Measurements from ENCODE around the gene MYH7.

DNA sequence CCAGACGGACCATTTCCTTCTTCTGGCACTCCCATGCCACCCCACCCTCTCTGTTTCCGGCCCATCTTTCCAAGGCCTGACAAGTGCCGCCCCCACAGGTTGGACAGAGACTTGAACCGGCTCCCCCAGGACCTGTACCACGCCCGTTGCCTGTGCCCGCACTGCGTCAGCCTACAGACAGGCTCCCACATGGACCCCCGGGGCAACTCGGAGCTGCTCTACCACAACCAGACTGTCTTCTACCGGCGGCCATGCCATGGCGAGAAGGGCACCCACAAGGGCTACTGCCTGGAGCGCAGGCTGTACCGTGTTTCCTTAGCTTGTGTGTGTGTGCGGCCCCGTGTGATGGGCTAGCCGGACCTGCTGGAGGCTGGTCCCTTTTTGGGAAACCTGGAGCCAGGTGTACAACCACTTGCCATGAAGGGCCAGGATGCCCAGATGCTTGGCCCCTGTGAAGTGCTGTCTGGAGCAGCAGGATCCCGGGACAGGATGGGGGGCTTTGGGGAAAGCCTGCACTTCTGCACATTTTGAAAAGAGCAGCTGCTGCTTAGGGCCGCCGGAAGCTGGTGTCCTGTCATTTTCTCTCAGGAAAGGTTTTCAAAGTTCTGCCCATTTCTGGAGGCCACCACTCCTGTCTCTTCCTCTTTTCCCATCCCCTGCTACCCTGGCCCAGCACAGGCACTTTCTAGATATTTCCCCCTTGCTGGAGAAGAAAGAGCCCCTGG lies 59.8 kb downstream of the MYH7 start:
- TF ChIP-seq POLR2A (IDR thresholded peaks at IDR 0.05; ENCODE audit: extremely low read depth, insufficient read length), result no peak
- TF ChIP-seq, protein P1, sequence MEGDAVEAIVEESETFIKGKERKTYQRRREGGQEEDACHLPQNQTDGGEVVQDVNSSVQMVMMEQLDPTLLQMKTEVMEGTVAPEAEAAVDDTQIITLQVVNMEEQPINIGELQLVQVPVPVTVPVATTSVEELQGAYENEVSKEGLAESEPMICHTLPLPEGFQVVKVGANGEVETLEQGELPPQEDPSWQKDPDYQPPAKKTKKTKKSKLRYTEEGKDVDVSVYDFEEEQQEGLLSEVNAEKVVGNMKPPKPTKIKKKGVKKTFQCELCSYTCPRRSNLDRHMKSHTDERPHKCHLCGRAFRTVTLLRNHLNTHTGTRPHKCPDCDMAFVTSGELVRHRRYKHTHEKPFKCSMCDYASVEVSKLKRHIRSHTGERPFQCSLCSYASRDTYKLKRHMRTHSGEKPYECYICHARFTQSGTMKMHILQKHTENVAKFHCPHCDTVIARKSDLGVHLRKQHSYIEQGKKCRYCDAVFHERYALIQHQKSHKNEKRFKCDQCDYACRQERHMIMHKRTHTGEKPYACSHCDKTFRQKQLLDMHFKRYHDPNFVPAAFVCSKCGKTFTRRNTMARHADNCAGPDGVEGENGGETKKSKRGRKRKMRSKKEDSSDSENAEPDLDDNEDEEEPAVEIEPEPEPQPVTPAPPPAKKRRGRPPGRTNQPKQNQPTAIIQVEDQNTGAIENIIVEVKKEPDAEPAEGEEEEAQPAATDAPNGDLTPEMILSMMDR (IDR thresholded peaks at IDR 0.05; ENCODE audit: low read depth, low read length), result no peak
- TF ChIP-seq, protein P2, sequence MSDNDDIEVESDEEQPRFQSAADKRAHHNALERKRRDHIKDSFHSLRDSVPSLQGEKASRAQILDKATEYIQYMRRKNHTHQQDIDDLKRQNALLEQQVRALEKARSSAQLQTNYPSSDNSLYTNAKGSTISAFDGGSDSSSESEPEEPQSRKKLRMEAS (IDR thresholded peaks at IDR 0.05; ENCODE audit: low read depth, low read length), result no peak

Data from NB4 (cell line).